Left forelimb (tissue), 1 donor: ENCODE data around the gene NEBL.
"Not testable (repeated sequence)": the region's sequence is repeated elsewhere in the genome, so short reads cannot be mapped to it uniquely, and the experiment has no call there.

Source experiments
- DNase-seq: peaks from one replicate; pipeline ENCODE4 v3.0.0-alpha.2; 2018; ENCODE audit warnings: low spot score

Gene NEBL, protein sequence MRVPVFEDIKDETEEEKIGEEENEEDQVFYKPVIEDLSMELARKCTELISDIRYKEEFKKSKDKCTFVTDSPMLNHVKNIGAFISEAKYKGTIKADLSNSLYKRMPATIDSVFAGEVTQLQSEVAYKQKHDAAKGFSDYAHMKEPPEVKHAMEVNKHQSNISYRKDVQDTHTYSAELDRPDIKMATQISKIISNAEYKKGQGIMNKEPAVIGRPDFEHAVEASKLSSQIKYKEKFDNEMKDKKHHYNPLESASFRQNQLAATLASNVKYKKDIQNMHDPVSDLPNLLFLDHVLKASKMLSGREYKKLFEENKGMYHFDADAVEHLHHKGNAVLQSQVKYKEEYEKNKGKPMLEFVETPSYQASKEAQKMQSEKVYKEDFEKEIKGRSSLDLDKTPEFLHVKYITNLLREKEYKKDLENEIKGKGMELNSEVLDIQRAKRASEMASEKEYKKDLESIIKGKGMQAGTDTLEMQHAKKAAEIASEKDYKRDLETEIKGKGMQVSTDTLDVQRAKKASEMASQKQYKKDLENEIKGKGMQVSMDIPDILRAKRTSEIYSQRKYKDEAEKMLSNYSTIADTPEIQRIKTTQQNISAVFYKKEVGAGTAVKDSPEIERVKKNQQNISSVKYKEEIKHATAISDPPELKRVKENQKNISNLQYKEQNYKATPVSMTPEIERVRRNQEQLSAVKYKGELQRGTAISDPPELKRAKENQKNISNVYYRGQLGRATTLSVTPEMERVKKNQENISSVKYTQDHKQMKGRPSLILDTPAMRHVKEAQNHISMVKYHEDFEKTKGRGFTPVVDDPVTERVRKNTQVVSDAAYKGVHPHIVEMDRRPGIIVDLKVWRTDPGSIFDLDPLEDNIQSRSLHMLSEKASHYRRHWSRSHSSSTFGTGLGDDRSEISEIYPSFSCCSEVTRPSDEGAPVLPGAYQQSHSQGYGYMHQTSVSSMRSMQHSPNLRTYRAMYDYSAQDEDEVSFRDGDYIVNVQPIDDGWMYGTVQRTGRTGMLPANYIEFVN

DNA sequence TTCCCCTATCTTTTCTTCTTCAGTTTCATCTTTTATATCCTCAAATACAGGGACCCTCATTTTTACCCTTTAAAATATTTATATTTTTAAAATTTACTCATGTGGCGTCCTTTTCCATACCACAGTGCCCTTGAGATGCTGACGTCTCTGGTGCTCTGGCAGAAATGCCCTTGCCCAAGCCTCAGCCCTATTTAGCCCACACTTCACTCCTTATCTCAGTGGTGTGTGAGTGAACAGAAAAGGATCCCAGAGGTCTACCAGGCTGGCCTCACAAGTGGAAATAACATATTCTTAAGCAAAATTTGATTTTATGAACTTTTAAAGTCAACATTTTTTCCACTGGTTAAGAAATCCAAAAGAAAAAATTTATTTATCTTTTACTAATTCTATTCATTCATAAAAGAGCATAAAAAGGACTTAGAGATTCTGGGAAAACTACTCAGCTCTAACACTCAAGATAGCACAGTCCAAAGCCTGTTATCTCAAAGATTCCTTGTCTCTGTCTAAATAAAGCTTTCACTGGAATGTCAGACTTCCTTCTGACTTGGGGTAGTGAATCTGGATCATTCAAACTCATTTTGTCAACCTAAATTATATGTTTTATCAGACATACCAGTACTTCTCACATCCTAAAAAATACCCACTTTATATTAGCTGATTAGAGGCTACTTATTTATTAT lies at the start of gene NEBL:
NEBL (minus strand) TSS at position 166 of the 680 bp plus-strand sequence; CDS start at position 60, 106 bp downstream.
- DNase-seq, result no peak

DNA sequence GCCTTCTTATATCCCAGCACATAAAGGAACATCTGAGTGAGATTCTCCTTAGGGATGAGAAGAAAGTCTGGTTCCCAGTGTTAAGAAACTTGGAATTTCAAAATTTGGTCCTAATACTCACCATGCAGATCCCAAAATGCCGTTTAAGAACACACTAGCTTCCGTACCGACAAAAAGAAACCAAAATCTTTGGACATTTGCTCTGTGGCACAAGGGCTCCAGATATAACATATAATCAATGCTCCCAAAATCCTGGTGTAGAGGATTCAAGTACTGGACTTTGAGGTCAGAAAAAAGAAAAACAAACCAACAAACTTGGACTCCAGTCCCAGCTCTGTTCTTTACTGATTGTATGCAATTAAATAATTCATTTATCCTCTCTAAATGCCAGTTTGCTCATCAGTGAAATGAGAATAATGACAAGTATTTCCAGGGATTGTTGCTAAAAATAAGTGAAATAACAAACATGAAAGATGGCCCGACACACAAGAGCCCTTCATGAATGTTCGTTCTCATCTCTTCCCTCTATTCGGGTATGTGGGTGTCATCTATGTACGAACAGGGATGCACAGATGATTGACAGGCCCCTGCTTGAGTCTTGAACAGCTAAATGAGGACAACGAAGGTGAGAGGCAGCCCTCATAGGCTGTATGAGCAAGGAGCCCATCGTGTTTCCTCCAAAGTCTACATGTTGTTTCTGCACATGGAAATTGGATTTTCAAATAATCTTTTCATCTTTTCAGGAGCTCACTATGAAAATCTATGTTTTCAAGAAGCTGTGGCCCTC lies 48.6 kb upstream of the NEBL start:
- DNase-seq, result no peak

DNA sequence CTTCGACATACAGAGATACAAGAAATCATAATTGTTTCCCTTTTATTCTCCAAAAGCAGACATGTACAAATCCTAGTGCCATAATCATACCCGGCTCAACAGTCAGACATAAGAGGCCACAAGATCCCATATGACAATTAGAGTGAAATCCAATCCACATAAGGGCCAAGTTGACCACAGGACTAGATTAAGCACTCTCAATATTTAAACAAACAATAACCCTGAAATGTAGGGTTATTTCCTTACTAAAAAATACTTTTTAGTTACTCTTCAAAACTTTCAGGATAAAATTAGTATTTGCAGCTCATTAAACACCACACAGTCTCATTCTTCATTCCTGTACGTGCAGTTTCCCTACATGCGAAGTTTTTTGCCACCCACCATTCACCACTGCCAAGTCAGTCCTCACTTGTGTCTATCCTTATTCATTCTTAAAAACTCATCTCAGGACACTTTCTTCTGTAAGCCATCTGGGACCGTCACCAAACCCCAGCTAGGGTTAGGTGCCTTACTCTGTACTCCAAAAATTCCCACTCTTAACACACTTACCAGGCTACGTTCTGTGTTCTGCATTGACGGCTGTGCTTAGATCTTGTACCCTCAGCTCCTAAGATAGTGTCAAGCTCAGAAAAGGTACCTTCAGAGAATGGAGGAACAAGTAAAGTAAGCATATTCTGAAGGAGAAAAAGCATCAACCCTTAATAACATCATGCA lies 47.8 kb upstream of the NEBL start:
- no peak for DNase-seq

DNA sequence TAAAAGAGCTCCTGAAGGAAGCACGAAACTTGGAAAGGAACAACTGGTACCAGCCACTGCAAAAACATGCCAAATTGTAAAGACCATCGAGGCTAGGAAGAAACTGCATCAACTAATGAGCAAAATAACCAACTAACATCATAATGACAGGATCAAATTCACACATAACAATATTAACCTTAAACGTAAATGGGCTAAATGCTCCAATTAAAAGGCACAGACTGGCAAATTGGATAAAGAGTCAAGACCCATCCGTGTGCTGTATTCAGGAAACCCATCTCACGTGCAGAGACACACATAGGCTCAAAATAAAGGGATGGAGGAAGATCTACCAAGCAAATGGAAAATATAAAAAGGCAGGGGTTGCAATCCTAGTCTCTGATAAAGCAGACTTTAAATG lies 42.3 kb upstream of the NEBL start:
- not testable (repeated sequence) for DNase-seq

DNA sequence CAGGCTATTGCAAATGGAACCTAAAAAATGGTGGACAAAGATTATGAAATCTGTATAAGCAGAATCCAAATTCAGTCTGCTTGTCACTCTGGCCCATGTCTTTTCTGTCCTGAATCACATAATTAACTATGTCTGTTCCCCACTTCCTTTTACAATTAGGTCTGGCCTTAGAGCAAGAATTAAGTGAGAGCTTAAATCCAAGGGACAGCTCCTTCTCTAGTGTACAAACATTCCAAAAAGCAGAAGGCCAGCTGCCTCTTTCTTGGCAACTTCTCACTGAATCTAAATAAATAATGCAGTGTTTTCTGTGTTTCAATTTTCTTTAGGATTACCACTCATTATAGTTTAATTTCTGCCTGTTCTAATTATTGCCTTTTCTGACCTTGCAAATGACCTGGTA lies 39.3 kb upstream of the NEBL start:
- no peak for DNase-seq

DNA sequence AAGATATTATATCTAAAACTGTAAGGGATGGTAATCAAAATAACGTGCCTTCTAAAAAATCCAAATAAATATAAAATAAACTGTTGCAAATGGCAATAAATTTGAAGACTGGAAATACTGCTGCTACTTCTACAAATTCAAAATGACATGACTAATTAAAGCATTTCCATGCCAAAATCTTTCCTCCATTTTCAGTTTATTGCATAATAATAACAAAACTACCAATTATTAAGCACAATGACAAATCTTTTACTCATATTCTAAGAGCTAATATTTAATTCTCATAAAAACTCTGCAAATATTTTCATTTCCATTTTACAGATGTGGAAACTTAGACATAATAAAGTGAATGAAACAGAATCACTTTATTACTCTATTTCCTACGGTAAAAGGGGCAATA lies 38.8 kb upstream of the NEBL start:
- DNase-seq, result no peak

DNA sequence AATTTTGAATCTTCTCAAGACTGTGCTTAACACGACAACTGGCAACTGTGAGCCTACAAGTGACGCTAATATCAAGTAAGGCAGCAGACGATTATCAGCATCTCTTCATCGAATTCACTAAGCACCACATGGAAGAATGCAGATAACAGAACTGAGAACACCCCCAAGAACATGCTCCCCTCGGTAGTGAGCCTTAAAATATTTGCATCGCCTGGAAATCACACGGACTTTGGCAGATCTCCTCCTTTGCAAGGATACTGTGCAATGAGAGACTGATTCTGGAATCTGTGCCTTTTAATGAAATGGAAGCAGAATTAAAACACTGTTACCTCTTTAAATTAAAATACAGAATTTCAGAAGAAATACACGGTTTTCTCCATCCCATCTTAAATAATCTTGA lies 38.2 kb upstream of the NEBL start:
- DNase-seq, result no peak

DNA sequence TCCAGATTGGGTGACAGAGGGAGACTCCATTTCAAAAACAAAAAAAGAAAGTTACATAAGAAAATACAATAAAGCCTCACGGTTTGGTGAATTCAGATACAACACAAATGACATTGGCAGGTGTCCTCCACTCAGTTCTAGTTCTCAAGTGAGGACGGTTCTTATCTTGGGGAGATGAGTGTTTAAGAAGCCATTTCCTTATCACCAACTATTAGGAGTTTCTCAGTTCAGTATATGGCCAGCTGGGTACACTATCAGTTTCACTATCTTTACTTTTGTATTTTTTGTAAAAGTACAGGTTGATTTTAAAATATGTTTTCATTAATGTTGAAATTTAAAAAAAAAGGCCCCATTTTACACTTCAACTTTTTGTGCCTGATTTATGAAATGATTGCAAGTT lies 36.6 kb upstream of the NEBL start:
- no peak for DNase-seq

DNA sequence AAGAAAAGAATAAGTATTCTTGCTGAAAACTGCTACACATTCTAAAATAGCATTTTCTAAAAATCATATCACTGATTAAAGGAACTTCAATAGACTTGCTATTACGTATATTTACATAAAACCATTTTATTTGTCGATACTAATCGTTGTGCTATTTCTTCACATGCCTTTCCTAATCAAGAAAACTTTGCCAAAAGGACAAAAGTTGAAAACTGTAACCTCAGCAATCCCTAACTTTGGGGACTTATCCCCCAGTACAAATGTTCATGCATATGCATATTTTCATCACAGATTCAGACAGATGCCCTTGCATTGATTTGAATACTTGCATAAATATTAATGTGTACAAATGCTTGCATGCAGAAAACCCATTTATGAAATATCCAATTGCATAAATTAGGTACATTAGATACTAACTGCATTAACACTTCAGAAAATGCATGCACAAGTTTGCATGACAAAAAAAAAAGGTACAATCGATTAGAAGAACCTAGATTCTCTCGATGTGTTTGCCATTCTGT lies 35.6 kb upstream of the NEBL start:
- DNase-seq, result no peak

DNA sequence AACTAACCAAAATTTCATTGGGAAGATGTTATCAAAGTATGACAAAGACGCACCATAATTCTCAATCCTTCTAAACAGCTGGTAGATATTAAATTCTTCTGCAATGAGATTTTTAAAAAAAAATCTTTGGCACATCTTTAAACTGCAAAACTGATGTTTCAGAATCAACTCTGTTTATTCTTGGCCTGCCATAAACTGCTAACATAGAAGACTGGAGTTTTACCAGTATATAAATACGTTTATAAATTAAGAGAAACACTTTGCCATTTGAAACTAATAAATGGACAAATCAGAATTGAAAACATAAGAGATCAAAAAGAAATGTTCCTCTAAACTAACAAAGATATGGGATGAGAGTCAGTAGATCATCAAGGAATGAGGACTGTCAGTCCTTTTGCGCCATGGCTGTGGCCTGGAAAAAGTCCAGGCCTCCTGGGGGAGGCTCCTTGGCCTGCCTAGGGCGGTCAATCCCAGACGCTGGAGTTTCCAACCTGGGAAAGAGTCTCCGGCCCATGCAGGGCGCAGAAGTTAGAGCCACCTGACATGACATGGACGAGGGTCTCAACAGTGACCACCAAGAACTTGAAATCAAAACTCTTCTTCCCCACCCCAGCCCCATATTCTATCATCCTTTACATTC lies 34.2 kb upstream of the NEBL start:
- DNase-seq, result no peak

DNA sequence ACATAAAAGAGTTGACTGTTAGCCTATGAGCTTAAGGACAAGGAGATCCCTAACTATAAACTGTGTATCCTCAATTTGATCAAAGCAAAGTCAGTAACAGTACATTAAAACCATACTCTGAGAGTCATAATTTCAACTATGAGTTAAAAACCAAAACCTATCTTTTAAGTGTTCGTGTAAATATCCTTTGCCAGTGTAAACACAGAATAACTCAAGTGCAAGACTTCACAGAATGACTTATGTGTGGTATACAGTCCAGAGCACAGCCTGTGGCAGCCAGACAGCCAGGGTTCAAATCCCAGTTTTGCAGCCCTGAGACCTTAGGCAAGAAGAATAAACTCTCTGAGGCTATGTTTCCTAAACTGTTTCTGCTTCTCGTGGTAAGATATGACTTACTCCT lies 30.3 kb upstream of the NEBL start:
- DNase-seq, result no peak

DNA sequence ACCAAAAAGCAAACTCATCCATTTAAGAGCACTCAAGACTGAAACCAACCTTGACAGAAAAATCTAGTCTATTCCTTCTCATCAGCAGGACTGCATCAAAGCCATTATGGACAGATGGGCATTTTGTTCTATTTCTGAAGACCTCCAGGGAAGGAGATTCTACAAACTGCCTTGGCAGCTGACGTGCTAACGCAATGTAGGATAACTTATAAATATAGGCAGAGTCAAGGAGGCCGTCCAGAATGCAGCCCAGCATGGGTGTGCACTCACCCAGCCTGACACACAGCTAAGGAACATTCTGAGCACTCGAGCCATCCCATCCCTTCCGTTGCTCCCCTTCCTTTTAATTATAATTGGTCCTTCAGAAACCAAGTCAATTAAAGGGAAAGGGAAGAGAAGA lies 25.3 kb upstream of the NEBL start:
- no peak for DNase-seq

DNA sequence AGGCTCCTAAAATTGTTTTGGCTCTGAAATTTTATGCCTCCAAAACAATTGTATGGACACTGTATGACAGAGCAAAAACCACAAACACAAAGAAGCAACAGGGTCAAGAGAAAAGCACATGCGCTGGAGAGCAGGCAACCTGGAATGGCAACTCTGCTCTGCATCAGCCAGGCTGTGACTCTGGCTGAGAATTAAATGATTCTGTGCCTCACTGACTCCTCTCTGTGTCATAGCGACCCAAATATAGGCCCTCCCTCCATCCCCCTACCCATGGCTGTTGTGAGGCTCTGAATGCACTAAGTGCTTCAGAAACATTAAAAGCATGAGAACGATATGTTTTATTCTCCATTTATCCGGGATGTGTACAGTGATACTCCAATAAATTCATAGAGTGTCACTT lies 24.9 kb upstream of the NEBL start:
- DNase-seq, result no peak

DNA sequence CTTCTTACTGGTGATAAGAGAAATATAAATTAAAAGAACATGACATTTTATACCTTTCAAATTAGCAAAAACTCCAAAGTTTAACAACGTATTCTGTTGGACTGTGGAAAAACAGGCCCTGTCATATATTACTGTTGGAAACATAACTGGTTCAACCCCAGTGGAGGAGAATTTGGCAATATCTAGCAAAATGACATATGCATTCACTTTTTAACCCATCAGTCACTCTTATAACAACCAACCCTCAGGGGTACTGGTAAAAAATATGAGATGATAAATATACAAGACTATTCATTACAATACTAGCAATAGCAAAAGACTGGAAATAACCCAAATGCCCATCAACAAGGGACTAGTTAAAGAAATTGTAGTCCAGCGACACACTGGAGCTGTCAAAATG lies 22.9 kb upstream of the NEBL start:
- no peak for DNase-seq

DNA sequence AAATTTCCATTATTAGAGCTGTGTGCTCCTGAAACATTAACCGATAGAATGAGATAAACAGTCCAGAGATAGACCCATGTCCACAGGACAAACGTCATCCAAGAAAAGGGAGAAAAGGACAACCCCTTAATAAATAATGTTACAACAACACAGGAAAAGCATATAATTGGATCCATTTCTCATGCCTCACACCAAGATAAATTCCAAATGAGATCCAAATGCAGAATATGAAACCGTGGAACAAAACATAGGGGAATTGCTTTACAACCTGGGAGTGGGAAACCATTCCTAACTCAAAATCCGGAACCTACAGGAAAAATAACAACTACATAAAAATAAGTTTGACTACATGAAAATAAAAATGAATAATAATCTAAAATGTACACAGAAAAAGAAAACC lies 22.4 kb upstream of the NEBL start:
- DNase-seq, result no peak

DNA sequence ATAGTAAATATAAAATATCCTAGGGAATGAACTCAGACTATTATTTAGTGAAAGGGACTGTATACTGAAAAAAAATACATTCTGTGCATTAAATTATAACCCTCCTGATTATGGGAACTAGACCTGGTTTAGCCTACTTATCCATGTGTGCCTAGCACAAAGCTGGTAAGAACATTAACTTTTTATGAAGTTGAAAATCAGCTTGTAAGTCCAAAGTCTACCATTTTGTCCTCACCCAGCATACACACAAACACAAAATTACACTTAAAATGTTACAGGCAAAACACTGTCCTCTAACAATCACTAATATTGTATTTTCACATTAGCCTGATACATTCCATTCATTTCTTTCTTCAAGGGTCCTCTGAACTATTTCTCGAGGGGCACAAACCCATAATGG lies 19.9 kb upstream of the NEBL start:
- no peak for DNase-seq

DNA sequence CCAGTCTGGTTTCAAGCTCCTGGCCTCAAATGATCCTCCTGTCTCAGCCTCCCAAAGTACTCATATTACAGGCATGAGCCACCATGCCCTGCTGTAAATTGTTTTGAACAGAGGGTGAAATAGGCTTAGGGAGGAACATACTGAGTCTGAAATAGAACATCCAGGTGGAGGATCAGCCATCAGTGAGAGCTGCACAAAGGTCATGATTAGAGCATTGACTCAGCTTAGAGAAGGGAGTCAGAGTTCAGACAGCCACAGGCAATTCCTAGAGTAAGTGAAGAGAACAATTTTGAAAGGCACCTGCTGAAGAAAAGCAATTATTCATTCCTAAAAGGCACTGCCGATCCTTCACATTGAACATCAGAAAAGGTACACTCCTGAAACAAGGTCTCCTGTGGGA lies 15.9 kb upstream of the NEBL start:
- no peak for DNase-seq

DNA sequence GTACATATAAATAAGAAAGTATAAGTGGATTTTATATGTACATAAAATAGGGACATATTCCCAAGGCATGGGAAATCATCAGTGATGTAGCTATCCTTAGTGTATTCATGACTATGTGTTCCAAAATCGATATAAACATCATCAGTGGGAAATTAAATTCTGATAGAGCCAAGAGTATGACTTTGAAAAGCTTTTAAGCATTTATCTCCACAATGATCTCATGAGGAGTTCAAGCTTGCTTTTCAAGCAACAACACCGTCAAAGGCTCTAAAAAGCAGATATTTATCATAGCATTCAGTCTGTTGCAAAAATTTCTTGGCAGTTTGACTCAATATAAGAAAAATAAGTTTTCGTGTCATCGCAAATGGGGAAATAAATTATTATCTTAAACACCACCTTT lies 14.5 kb upstream of the NEBL start:
- DNase-seq, result no peak

DNA sequence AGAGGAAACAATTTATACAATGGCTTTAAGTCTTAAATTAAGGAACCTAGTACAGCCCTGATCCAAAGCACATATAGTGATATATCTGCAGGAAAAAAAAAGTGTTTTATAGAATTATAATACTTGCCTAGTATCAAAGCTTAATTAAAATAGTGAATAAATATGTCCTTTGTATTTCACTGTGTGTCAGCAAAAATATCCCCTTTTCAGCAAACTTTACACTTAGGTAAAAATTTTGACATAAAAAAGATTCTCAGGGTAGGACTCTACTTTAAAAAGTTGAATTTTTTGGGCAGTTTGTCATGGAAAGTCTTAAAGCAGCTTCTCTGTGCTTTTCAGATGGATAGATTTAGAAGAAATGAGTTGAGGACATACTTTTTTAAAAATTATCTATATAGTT lies 12.7 kb upstream of the NEBL start:
- no peak for DNase-seq

DNA sequence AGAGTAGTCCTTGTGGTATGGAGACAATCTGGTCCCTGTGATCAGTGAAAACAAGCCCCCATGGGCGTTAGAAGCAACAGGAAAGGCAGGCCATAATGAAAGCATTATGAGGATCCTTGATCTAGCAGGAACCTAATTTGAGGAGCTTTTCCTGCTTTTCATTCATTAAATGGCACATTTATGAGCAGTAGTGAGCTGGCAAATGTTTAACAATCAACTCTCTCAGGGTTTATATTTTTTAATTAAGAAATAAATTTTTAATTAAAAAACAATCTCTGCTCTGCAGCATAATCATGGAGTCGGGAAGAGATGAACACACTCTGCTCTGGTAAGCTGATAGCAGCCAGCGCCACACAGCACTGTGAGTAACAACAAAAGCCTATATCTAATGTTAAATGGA lies 11.3 kb upstream of the NEBL start:
- no peak for DNase-seq
